Smooth muscle cell (in vitro differentiated cells): ENCODE results near the gene TRAF1. TPM values are rescaled to one million over a fixed set of nuclear protein-coding genes. Genes with fewer than 3 reads are reported as not detected.

Experiments
- DNase-seq: peaks from one replicate; lab custom pipeline; 2025; ENCODE audit not compliant: unreplicated experiment; lab: John Stamatoyannopoulos, UW
- H2AFZ ChIP-seq: fragments of 200-600 bp; sonication (generic); 2 replicates; pipeline ENCODE4 v1.6.0; 2016; ENCODE audit warnings: antibody characterized with exemption, low read depth, mild to moderate bottlenecking
- H3F3A ChIP-seq: fragments of 200-600 bp; sonication (generic); 2 replicates; pipeline ENCODE4 v1.6.0; 2017; ENCODE audit warnings: antibody characterized with exemption, low read depth
- H3K27ac ChIP-seq: fragments of 200-600 bp; sonication (generic); 2 replicates; pipeline ENCODE4 v1.5.1; 2016; ENCODE audit warnings: low read depth, mild to moderate bottlenecking
- H3K27me3 ChIP-seq: fragments of 200-600 bp; sonication (generic); 2 replicates; pipeline ENCODE4 v1.6.1; 2016; ENCODE audit warnings: low read depth, mild to moderate bottlenecking
- H3K36me3 ChIP-seq: fragments of 200-600 bp; sonication (generic); 2 replicates; pipeline ENCODE4 v1.5.1; 2016; ENCODE audit warnings: low read depth
- H3K4me1 ChIP-seq: fragments of 200-600 bp; sonication (generic); 2 replicates; pipeline ENCODE4 v1.5.1; 2016; ENCODE audit warnings: low read depth
- H3K4me2 ChIP-seq: fragments of 200-600 bp; sonication (generic); 2 replicates; pipeline ENCODE4 v1.6.0; 2016; ENCODE audit warnings: mild to moderate bottlenecking
- H3K4me3 ChIP-seq: fragments of 200-600 bp; sonication (generic); 2 replicates; pipeline ENCODE4 v1.5.1; 2016; ENCODE audit warnings: mild to moderate bottlenecking
- H3K79me2 ChIP-seq: fragments of 200-600 bp; sonication (generic); 2 replicates; pipeline ENCODE4 v1.6.0; 2016; ENCODE audit warnings: low read depth, mild to moderate bottlenecking
- H3K9ac ChIP-seq: fragments of 200-600 bp; sonication (generic); 2 replicates; pipeline ENCODE4 v1.6.0; 2016; ENCODE audit warnings: low read depth
- H3K9me3 ChIP-seq: fragments of 200-600 bp; sonication (generic); replicated peaks from 2 replicates; pipeline ENCODE4 v1.5.1; 2016; ENCODE audit warnings: low read depth
- H4K20me1 ChIP-seq: fragments of 200-600 bp; sonication (generic); 2 replicates; pipeline ENCODE4 v1.6.0; 2016; ENCODE audit warnings: low read depth
- WGBS: methylation state at CpG from one replicate; pipeline ENCODE4 v1.1.7; 2016; ENCODE audit warnings: low lambda C conversion rate; 5-methylcytosine and 5-hydroxymethylcytosine counted together
- polyA plus RNA-seq: library from polyadenylated mRNA; unstranded; fragments of >200 nt; fragmentation: Nextera tagmentation; extraction: Ambion mirVana; gene quantifications from 2 replicates; pipeline ENCODE4 v1.2.1, GENCODE V29; 2016
- total RNA-seq: library from RNA; depleted of rRNA; stranded (reverse); fragments of >200 nt; gene quantifications from 2 replicates; pipeline ENCODE4 v1.2.3, GENCODE V29; 2014
- TF ChIP-seq, protein P1 (sequence below): fragments of 200-600 bp; sonication (generic); IDR thresholded peaks from 2 replicates; pipeline ENCODE4 v1.5.1; 2017; ENCODE audit warnings: borderline replicate concordance, mild to moderate bottlenecking, antibody characterized with exemption; ENCODE audit not compliant: insufficient read depth, poor library complexity, severe bottlenecking

Gene TRAF1
- total and polyA plus RNA-seq, 2 experiments from 2014 or later: 2.9 to 5.4 TPM

DNA sequence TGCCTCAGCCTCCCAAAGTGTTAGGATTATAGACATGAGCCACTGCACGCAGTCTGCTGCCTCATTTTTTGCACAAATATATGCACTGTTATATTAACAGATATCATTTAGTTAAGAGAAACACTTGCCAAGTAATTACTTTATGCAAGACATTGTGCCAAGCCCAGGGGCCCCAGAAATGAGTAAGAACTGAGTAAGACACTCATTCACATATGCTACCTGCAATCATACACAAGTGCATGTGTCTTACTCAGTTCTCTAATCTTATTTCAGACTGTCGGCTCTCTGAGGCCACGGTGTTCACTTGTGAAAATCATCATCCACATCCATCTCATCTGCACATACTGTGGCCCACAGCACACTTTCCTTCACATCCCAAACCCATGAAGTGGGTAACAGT lies 16.0 kb downstream of the TRAF1 start:
- Histone ChIP-seq H3K4me1 (no peaks in the 10 kb centered on the region), H3K4me3 (no peak overlapping the region), H3K27me3 (no peaks in the 10 kb centered on the region), H3K27ac (no peak overlapping the region), H3K4me2 (no peak overlapping the region), H3K9me3 (no peaks in the 10 kb centered on the region), H2AFZ (no peak overlapping the region), H3K9ac (no peak overlapping the region), H4K20me1 (no peaks in the 10 kb centered on the region), H3K79me2 (no peaks in the 10 kb centered on the region), H3K36me3 (no peaks in the 10 kb centered on the region), H3F3A (no peaks in the 10 kb centered on the region)
- WGBS: 92% methylated on average over 3 of the region's 3 CpGs
- DNase-seq: no peak
- TF ChIP-seq, protein P1, sequence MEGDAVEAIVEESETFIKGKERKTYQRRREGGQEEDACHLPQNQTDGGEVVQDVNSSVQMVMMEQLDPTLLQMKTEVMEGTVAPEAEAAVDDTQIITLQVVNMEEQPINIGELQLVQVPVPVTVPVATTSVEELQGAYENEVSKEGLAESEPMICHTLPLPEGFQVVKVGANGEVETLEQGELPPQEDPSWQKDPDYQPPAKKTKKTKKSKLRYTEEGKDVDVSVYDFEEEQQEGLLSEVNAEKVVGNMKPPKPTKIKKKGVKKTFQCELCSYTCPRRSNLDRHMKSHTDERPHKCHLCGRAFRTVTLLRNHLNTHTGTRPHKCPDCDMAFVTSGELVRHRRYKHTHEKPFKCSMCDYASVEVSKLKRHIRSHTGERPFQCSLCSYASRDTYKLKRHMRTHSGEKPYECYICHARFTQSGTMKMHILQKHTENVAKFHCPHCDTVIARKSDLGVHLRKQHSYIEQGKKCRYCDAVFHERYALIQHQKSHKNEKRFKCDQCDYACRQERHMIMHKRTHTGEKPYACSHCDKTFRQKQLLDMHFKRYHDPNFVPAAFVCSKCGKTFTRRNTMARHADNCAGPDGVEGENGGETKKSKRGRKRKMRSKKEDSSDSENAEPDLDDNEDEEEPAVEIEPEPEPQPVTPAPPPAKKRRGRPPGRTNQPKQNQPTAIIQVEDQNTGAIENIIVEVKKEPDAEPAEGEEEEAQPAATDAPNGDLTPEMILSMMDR: no peak

DNA sequence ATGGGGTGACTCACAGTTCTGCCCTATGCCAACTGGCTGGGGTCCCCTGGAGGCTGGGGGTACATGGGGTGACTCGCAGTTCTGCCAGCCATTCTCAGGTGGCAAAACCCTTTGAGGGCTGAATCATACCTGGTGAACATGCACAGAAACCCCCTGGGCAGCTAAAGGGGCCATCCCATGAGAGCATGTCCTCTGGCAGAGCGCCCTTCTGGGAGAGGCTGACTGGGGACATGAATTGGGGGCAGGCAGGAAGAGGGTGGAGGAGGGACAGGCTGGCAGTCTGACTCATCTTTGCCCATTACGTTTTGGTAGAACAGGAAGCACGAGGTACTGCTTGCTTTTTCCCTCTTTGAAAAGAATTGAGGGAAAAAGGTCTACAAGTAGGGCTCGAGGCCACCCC lies 16.7 kb downstream of the TRAF1 start:
- Histone ChIP-seq H3K79me2 (no peaks in the 10 kb centered on the region), H3K4me3 (no peak overlapping the region), H3K4me1 (no peaks in the 10 kb centered on the region), H3K9ac (no peak overlapping the region), H3K27me3 (no peaks in the 10 kb centered on the region), H3K4me2 (no peak overlapping the region), H2AFZ (no peak overlapping the region), H3K27ac (no peak overlapping the region), H3K36me3 (no peaks in the 10 kb centered on the region), H3K9me3 (no peaks in the 10 kb centered on the region), H3F3A (no peaks in the 10 kb centered on the region), H4K20me1 (no peaks in the 10 kb centered on the region)
- TF ChIP-seq, protein P1: no peak
- 71% methylated on average over 5 of the region's 5 CpGs for WGBS
- DNase-seq: no peak

DNA sequence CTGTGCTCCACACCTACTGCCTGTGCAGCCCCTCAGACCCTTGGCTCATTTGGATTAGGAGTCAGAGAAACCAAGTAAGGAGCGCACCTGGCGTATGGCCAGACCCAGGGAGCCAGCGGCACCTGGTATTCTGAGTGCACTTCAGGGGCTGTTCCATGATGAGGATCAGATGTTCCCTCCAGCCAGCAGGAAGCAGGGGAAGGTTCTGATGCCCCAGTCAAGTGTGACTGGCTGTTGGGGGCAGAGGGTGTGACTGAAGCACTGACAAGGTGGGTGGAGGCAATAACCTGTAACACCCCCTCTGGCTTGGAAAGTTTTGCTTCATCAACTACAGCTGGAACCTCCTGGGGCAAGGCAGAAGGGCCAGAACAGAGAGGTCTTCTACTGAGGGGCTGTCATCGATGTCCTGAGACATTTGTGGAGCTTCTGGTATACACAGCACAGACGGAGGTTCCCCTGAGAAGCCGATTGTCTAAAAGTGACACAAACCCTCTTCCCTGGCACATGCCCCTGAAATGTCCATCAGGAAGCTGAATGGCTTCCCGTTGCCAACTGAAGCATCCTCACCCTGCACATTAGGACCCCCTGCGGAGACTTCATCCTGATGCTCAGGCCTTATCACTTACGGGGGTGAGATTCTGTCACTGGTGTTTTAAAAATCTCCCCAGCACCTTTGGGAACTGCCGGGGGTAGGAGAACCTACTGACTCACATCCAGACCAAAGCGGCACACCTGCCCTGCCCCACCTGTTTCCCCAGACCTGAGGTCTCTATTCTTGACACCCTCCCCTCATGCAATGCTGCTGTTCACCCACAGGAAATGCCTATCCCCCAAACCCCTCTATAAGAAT lies 21.1 kb downstream of the TRAF1 start:
- H2AFZ ChIP-seq: no peak overlapping the region
- H3K4me1 ChIP-seq: no peaks in the 10 kb centered on the region
- H3K9me3 ChIP-seq: no peaks in the 10 kb centered on the region
- no peak overlapping the region for H3K27ac ChIP-seq
- H3K4me2 ChIP-seq: no peak overlapping the region
- no peak overlapping the region for H3K4me3 ChIP-seq
- no peaks in the 10 kb centered on the region for H3K27me3 ChIP-seq
- TF ChIP-seq, protein P1: no peak
- WGBS: 92% methylated on average over 11 of the region's 11 CpGs
- no peaks in the 10 kb centered on the region for H3F3A ChIP-seq
- no peak overlapping the region for H3K9ac ChIP-seq
- no peak for DNase-seq
- no peaks in the 10 kb centered on the region for H4K20me1 ChIP-seq
- no peaks in the 10 kb centered on the region for H3K79me2 ChIP-seq
- no peaks in the 10 kb centered on the region for H3K36me3 ChIP-seq

DNA sequence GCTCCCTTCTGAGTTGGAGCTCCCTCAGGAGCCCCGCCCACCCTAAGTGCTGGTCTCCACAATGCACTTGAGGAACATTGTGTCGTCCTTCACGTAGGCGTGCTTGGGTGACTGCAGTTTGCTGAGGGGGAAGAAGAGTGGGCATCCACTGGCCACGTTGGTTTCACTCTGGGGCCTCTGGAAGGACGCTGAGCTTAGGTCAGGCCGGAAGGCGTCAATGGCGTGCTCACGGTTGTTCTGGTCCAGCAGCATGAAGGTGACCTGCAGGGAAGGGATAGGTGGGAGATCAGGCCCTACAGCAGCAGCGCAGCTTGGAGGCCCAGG lies 21.7 kb downstream of the TRAF1 start:
- no peak for DNase-seq
- Histone ChIP-seq H3K27ac (no peak overlapping the region), H3K9me3 (no peaks in the 10 kb centered on the region), H2AFZ (no peak overlapping the region), H3K4me2 (no peak overlapping the region), H3K9ac (no peak overlapping the region), H3K36me3 (no peaks in the 10 kb centered on the region), H3K4me3 (no peak overlapping the region), H3F3A (no peaks in the 10 kb centered on the region), H3K4me1 (no peaks in the 10 kb centered on the region), H4K20me1 (no peaks in the 10 kb centered on the region), H3K79me2 (no peaks in the 10 kb centered on the region), H3K27me3 (no peaks in the 10 kb centered on the region)
- 95% methylated on average over 11 of the region's 11 CpGs for WGBS
- TF ChIP-seq, protein P1: no peak
